Dermis blood vessel endothelial cell (primary cell): ENCODE measurements around the gene ATP9B. TPM values are rescaled to one million over a fixed set of nuclear protein-coding genes. Genes with fewer than 3 reads are reported as not detected.
"Not testable (repeated sequence)": the region's sequence is repeated elsewhere in the genome, so short reads cannot be mapped to it uniquely, and the experiment has no call there.

Source experiments
- DNase-seq: peaks from one replicate; pipeline ENCODE4 v3.0.0; 2010
- total RNA-seq: library from RNA; depleted of rRNA; stranded (reverse); fragments of >200 nt; gene quantifications from 2 replicates; pipeline ENCODE4 v1.2.3, GENCODE V29; 2014

Gene ATP9B
- total RNA-seq, 1 donor from 2014 or later: 26.9 TPM

DNA sequence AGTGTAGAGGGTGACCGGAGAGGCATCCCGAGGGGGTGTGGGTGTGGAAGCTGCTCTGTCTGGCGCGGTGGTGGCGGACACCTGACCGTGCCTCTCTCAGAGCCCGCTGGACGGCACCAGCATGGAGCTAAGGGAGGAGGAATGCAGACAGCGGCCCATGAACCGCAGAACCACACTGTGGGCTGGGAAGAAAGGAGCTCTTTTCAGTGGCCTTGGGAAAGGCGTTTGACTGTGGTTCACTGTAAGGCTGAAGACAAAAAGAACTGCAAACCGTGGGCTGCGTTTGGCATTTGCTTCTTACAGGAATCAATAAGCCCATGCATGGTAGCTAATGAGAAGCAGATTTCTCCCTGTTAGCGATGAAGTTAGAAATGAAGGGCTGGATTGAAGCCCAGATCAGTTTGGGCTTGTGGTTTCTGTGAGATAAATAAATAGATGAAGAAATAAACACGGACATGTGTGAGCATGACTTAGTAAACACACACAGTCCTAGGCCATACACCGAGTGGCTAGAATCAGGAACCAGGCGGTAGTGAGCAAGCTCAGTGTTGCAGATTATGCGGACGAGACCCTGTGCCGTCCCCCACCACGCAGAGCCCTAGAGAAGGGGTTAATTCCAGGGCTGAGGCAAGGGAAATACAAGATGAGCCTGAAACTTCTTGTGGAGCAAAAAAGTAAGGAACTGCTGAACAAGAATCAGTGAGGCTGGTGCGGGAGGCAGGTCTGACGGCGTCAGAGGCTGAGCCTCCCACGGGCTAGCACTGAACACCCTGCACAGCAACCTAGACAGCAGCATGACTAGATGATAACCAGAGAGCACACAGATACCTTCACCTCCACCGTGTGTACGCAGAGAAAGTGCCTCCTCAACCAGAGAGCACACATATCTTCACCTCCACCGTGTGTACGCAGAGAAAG is 297.2 kb downstream of the ATP9B start:
- no peak for DNase-seq

DNA sequence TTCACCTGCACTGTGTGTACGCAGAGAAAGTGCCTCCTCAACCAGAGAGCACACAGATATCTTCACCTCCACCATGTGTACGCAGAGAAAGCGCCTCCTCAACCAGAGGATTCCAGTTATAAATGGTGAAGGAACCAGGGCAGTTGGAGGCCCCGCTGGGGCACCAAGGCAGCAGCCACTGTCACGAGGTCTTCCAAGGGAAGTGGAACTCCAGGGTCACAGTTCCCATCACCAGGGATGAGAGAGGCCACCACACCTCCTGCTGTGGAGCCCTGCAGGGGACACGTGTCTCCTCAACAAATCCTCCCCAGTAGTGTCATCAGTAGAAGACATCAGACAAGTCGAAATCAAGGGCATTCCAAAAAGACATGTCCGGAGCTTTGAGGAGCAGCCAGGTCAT is 298.3 kb downstream of the ATP9B start:
- DNase-seq: no peak

DNA sequence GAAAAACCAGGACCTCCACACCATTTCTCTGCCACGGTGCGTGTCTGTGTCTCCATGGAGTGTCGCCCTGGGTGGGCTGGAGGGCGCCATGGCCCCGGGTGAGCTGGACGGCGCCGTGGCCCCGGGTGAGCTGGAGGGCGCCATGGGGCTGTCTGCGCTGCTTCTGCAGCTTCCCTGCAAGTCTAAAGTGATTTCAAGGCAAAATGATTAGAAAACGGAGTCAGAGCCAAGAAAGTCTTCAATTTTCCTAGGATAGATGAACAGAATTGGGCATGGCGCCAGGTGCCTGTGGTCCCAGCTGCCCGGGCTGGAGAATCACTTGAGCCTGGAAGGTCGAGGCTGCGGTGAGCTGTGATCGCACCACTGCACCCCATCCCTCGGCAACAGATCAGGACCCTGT is 298.8 kb downstream of the ATP9B start:
- peak; percentile 18 for DNase-seq

DNA sequence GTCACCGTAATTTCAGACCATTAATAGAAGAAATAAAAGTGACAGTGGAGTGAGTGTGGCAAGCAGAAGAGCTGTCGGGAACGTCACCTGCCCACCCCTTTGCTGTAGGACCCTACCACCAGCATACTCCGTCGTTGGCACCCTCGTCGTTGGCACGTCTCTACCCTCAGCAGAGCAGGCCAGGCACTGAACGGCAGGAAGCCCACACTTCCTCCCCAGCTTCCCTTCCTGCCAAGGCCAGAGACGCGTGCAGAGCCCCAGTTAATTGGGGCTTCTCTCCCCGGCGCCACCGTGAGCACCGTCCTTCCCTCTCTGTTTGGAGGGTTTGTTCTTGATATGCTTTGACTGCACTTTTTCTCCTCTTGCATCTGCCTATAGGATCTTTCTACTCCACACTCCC is 299.5 kb downstream of the ATP9B start:
- peak; percentile 60 for DNase-seq

DNA sequence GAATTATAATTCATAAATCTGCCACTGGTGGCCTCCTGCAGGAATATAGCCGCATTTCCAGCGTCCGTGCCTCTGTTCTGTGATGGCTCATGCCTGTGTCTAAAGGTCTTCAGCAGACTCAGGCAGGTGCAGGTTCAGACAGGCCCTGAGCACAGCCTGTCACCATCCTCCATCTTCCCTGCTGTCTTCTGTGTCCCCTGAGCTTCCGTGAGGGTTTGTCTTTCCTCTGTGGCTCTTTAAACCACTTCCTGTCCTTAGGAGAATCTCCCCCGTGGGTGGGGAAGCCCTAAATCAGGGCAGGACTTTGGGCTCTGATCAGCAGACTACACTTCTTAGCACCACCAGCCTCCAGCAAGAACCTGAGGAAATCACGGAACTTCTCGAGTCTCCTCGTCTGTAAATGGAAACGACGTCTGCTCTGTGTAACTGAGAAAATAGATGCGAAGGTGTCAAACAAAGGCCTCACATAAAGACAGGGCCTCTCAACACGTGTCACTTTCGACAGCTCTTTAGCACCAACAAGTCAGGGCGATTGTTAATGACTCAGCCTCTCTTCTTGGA is 302.4 kb downstream of the ATP9B start:
- no peak for DNase-seq

DNA sequence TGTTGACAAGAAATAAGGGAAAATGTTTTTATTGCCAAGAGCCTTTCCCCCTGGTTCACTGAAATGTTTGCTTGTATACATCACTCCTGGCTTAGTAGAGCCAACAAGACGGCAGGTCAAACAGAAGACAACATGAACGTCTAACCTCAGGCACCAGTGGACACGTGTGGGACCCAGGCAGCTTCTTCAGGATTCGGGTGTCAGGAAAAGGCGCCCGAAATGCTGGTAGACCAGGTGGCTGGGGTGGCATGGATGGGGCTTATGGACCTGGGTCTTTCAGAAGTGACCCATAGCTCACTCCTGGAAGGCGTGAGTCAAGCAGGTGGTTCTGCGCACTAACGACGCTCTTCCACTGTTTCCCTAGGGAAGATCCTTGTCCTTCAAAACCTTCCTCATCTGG is 303.3 kb downstream of the ATP9B start:
- DNase-seq: no peak

DNA sequence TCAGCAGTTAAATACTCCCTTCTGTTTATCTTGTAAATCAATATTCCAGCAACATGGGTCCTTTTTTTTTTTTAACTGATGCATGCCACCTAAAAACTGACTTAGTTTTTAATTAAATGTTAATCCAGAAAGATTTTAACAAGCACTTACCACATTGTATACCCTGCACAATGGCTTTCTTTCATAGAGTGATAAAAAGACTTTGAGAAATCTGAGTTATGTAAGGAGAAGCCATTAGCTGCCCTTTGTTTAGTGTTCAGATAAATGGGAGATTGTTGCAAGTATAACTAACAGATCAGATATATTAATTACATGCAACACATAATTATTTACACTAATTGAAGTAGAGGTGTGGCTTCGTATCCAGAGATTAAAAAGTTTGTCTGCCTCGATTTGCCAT is 303.8 kb downstream of the ATP9B start:
- DNase-seq: no peak

DNA sequence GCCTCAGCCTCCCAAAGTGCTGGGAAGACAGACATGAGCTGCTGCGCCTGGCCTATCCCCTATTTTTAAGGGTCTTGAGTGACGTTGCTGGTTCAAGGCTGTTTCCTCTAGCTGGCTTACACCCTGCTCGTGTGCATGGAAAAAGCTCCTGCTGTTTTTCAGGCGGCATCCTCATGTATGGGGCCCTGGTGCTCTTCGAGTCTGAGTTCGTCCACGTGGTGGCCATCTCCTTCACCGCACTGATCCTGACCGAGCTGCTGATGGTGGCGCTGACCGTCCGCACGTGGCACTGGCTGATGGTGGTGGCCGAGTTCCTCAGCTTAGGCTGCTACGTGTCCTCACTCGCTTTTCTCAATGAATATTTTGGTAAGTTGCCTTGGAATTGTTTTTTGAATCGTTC is 304.5 kb downstream of the ATP9B start:
- no peak for DNase-seq

DNA sequence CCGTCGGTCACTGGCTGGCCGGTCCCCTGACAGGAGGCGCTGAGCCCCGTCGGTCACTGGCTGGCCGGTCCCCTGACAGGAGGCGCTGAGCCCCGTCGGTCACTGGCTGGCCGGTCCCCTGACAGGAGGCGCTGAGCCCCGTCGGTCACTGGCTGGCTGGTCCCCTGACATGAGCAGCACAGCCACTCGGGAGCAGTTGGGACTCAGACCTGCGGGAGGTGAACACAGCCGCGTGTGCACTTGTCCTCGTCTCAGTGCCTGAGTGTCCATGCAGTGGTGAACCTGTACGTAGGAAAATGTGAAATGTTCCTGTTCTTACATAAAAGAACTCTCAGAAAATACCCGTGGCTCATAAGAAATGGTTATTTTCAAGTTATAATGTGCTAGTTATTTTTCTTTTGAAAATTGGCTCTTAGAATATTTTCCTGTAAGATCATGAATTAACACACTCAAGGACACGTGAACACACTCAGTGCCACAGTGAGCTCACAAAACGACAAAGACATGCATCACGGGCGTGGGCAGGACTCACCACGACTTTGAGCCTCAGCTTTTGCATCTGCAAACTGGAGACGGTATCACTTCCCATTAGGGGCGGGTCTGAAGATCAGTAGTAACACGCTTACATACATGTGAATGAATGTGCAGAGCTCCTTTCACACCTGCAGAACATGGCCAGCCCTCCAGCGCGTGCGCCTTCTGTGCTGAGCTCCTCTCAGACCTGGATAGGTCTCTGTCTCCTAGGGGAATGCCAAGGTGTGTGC is 305.4 kb downstream of the ATP9B start:
- DNase-seq: no peak

DNA sequence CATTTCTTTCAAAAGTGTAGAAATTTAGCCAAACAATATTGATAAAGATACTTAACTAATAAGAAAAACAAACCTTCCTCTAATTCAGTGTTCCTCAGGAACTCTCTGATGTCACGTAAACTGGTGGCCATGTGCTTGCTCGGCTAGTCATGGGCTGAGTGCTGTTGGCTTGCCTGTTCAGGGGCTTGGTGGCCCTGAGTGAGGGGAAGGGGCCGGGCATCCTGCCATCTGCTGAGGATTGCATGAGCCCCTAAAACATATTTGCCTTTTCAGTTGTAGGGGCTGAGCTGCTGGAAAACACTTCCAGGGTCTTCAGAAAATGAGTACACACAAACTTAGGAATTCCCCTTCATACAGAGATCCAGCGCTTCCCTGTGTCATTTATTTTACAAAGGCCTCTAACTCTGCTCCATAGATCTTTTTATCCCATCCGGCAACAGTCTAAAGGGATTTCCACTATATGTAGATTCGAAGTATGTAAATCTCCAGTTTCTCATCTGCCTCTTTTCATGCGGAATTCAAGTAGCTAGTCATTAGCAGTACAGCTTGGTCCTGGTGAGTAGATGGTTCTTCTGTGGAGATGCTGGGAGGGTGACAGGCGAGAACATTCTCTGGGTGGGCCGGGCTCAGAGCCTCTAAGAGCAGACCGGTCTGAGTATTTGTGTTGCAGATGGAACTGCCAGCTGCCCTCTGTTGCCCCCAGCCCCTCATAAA is 306.4 kb downstream of the ATP9B start:
- no peak for DNase-seq

DNA sequence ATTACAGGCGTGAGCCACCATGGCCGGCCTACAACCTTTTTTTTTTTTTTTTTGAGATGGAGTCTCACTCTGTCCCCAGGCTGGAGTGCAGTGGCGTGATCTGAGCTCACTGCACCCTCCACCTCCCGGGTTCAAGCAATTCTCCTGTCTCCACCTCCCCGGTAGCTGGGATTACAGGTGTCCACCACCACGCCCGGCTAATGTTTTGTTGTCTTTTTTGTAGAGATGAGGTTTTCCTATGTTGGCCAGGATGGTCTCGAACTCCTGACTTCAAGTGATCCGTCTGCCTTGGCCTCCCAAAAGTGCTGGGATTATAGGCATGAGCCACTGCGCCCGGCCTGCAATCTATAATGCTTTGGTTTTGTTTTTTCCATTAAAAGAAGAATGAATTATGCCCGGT is 307.5 kb downstream of the ATP9B start:
- DNase-seq: not testable (repeated sequence)

DNA sequence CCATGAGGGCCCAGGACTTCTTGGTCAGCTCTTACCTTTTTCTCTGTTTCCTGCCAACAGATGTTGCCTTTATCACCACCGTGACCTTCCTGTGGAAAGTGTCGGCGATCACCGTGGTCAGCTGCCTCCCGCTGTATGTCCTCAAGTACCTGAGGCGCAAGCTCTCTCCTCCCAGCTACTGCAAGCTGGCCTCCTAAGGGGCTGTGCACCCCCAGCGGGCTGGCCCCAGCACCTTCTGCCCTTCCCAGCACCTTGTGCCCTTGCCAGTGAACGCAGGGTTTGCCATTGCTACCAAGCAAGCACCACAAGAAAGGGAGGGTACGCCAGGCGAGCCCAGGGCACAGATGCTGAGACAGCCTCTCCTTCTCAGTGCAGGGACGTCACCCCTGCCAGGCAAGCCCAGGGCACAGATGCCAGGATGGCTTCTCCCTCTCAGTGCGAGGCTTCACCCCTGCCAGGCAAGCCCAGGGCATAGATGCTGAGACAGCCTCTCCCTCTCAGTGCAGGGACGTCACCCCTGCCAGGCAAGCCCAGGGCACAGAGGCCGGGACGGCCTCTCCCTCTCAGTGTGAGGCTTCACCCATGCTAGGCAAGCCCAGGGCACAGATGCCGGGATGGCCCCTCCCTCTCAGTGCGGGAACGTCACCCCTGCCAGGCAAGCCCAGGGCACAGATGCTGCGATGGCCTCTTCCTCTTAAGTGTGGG is 308.1 kb downstream of the ATP9B start:
- no peak for DNase-seq

DNA sequence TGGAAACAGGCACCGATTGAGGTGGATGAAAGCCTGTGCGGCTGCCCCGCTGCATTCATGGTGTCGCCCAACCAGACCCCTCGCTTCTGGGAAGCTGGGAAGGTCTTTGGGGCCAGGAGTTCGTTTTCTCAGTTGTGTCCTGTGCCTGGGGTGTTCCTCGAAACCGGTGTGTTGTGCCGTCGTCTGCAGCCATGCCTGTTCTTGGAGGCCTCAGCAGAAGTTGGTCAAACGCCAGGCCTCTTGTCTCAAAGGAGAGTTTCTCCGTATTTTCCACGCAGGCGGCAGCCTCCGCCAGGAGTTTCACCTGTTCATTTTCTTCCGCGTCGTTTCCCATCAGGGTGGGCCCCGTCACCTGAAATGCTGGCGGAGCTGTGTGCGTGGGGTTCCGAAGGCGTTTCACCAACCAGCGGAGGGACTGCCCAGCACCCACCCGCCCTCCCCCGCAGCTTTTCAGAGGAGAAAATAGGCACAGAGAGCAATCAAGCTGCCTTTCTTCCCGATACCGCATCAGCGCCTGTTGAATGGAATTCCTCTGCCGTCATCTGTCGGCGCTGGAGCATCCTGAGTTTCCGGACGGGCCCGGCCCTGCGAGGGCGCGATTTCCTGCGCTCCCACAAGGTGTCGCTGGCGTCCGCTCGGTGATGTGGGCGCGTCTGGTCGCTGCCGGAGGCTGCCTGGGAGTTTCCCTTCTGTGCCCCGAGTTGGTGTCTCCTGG is 309.5 kb downstream of the ATP9B start:
- DNase-seq: peak; percentile 88

DNA sequence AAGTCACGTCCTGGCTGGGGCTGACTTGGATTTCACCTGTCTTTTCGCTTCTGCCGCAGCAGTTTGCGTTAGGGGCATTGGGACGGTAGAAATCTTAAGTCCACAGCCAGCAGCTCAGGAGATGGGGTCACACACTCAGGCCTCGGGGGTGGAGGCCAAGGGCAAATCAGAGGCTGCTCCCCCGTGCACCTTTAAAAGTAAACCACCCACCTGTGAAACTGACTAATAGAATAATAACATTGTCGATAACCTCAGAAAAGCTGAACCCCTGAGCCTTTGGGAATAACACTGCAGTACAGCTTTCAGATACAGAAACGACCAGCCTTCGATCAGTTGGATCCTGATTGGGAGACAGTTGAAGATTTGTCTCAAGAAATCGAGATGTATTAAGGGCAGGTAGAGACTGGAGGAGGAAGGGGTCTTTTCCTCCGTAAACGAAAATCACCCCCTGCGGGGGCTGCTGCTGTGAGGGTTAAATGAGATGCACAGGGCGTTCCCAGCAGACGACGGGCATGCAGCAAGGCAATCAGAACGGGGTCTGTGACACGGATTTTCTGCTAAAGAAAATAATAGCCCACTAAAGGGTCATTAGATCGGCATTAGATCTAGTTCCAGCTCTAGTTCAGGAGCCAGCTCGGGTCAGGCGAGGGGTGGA is 310.2 kb downstream of the ATP9B start:
- no peak for DNase-seq

DNA sequence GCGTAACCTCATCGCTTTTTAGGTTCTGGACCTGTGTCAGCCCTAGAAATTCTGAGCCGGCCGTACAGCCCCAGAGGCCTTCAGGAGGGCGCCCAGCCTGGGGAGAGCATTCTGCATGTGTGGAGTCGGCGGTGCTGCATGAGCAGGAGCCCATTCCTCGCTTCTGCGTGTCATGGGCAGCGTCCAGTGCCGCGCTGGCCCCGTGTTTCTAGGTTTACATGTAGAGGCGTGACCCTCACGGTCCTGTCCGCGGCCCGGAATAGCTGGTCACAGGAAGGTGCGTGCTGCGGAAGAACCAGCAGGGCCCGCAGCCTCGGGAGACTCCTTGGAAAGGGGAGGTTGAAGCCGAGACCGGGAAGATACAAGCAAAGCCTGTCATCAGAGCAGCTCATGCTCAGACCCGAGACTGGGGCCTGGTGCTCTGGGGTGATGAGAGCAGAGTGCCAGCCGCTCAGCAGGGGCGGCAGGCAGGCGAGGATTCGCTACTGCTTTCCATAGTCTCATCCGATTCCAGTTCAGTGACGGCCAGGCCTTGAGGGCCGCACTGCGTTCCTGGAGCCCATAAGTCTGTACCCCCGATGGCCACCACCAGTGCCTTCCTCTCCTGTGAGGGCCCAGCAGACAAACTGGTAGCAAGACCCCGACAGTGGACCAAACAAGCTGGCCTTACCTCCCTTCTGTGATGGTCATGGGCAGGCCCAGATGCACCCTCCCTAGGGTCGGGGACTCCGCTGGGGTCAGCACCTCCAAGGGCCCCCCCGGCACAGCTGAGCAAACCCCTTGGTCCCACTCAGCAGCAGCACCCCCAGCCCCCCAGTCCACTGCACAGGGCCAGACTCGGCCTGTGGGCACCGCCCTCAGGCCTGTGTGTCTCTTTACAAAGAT is 311.0 kb downstream of the ATP9B start:
- DNase-seq: no peak

DNA sequence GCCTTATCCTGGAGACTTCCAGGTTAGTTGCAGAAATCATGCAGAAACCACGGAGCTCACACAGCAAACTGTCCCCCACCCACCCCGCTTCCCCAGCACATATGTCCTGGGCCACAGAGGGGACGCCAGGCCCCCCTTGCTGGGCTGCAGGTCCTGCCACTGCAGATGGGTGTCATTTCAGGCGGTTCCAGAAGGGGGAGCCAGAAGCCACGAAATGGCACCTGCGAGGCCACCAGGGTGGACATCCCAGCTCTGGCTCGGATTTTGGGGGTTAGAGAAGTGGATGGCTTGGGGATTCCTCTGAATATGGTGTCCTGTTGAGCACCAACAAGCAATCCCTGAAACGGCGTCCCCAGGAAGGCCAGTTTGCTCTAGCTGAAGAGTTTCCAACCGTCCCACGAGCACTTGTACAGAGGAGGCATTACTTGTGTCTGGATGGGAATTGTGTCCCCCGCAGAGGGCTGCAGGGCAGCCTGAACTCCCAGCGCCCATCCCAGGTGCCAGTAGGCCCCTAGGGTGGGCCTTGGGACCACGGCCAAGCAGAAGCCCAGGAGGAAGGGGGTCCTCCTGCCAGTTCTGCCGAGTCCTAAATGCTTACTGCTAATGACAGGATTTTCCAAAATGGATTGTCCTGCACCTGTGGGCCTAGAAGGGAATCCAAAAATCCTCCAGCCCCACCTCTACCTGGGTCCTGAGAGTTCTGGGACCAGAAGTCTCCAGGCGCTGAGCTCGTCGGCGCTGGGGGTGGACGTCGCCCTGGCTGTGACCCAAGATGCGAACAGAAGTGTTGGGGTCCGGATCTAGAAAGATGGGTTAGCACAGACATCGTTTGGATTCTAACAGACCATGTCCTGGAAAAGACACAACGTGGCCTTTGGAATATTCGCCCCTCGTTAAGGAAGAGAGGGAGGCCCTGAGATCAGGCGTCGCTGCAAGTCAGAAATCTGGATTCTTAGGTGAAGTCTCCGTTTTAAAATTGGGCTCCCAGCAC is 311.9 kb downstream of the ATP9B start:
- DNase-seq: peak; percentile 76

DNA sequence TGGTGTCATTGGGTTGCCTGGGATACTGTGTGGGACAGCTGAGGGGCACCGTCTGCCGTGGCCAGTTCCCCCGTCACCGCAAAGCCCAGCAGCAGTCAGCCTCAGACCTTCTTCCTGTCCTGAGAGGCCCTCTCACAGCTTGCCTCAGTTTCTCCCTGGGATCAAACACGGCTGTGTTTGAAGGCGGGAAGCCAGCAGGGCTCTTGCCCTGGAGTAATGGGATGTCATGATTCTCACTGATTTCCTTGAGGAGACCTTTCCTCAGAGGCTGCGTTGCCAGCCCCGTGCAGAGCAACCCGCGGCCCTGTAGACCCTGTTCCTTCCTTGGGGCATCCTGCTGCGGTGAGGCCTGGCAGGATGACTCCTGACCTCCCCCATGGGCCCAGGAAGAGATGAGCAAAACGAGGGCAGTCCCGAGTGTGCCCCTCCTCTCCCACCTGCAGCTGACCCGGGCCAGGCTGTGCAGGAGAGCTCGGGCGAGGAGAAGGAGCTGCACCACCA is 312.7 kb downstream of the ATP9B start:
- DNase-seq: no peak

DNA sequence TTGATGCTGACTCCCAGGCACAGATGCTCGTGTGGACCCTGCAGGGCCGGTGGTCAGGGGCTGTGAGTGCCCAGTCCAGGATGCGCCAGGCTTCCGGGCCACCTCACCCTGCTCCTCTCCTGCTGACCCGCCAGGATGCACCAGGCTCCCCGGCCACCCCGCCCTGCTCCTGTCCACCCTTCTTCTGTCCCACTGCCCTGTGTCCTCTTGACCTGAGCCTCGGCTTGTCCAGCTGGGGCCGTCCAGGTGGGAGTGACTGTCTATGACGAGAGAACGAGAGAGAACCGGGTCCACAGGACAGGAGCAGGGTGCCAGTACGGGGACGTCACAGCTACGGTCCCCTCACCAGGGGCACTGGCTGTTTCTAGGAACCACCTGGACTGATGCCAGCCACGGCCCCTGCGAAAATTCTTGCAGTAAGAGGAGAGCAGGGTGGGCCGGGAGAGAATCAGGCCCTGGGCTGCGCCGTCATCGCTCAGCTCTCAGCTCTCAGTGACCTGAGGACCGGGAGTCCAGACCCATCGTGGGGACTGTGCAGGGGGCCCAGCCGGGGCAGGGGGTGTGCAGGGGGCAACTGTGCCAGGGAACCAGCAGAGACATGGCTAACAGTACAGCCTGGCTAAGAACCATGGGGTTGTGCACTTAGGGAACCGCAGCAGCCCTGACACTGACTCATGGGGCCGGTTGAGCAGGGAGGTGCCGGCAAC is 313.6 kb downstream of the ATP9B start:
- DNase-seq: no peak
